ENCODE measurements around the gene PGPEP1.

PGPEP1 gene

GRCh38 chr19:18388100-18388959 lies 47.9 kb downstream of the PGPEP1 start:
- peak; percentile 94 for DNase-seq (ENCODE audit: extremely low spot score)
- no peak for TF ChIP-seq BHLHE40 (IDR thresholded peaks at IDR 0.05; ENCODE audit: borderline replicate concordance)
- TF ChIP-seq L3MBTL2 (conservative IDR thresholded peaks at IDR 0.05) = peak; percentile 77
- TF ChIP-seq FOXK2 (IDR thresholded peaks at IDR 0.05) = no peak
- TF ChIP-seq ARNT (IDR thresholded peaks at IDR 0.05) = no peak
- no peak for TF ChIP-seq ELF4 (IDR thresholded peaks at IDR 0.05)
- ChIA-PET POLR2A (interaction anchor here (0.6 to 1.1 kb wide), 2 partner anchors 14 to 144 kb away, joined by 3 to 4 read pairs; no protein-coding TSS in a partner anchor), CTCF (interaction anchor here (0.6 to 2.4 kb wide), 13 partner anchors 9 to 129 kb away, joined by 3 to 11 read pairs (median 4); partner anchors contain the start of gene LRRC25)

GRCh38 chr19:18388960-18389725 lies 48.7 kb downstream of the PGPEP1 start:
- ChIA-PET POLR2A (no interaction called here), CTCF (interaction anchor here (0.8 to 2.4 kb wide), 10 partner anchors 9 to 61 kb away, joined by 3 to 11 read pairs (median 4); partner anchors contain the start of genes LRRC25 and SSBP4)
- no peak for DNase-seq (ENCODE audit: extremely low spot score)
- TF ChIP-seq FOXK2 (IDR thresholded peaks at IDR 0.05) (no peak), CTBP1 (IDR thresholded peaks at IDR 0.05; ENCODE audit: borderline replicate concordance) (no peak), PKNOX1 (IDR thresholded peaks at IDR 0.05) (no peak), FOXA1 (IDR thresholded peaks at IDR 0.05) (no peak), SP1 (IDR thresholded peaks at IDR 0.05) (no peak), ZNF384 (IDR thresholded peaks at IDR 0.05) (no peak)

- TF ChIP-seq FOXA1 (IDR thresholded peaks at IDR 0.05) (no peak), ZNF384 (IDR thresholded peaks at IDR 0.05) (no peak), FOXK2 (IDR thresholded peaks at IDR 0.05) (no peak), BHLHE40 (IDR thresholded peaks at IDR 0.05; ENCODE audit: borderline replicate concordance) (no peak), SP1 (IDR thresholded peaks at IDR 0.05) (no peak), NFRKB (IDR thresholded peaks at IDR 0.05) (no peak), SUZ12 (IDR thresholded peaks at IDR 0.05) (no peak), HDGF (IDR thresholded peaks at IDR 0.05; ENCODE audit: borderline replicate concordance) (no peak), CTBP1 (IDR thresholded peaks at IDR 0.05; ENCODE audit: borderline replicate concordance) (no peak), ELF4 (IDR thresholded peaks at IDR 0.05) (no peak), TARDBP (IDR thresholded peaks at IDR 0.05) (no peak), PKNOX1 (IDR thresholded peaks at IDR 0.05) (no peak), ARNT (IDR thresholded peaks at IDR 0.05) (no peak), FOXM1 (IDR thresholded peaks at IDR 0.05; ENCODE audit: borderline replicate concordance) (no peak), L3MBTL2 (conservative IDR thresholded peaks at IDR 0.05) (no peak), LEF1 (IDR thresholded peaks at IDR 0.05; ENCODE audit: borderline replicate concordance) (no peak)
- CTCF ChIA-PET = interaction anchor here (0.8 to 2.4 kb wide), 5 partner anchors 8 to 30 kb away, joined by 3 to 10 read pairs (median 8); partner anchors contain the start of genes LRRC25 and SSBP4
- POLR2A ChIA-PET = no interaction called here
- no peak for DNase-seq (ENCODE audit: extremely low spot score)
These were observed 49.3 kb downstream of the PGPEP1 start for GRCh38 chr19:18389726-18390064.

- TF ChIP-seq ZNF384 (IDR thresholded peaks at IDR 0.05) (no peak), TARDBP (IDR thresholded peaks at IDR 0.05) (no peak), FOXM1 (IDR thresholded peaks at IDR 0.05; ENCODE audit: borderline replicate concordance) (no peak)
- POLR2A ChIA-PET = interaction anchor here (1.1 kb wide), 1 partner anchor 16 kb away, joined by 4 read pairs; no protein-coding TSS in a partner anchor
- DNase-seq (ENCODE audit: extremely low spot score) = no peak
- CTCF ChIA-PET = interaction anchor here (1.3 to 2.4 kb wide), 2 partner anchors 10 to 29 kb away, joined by 3 to 8 read pairs; partner anchors contain the start of gene SSBP4
These were observed 49.9 kb downstream of the PGPEP1 start for GRCh38 chr19:18390065-18390907.

GRCh38 chr19:18391509-18392075 lies 51.2 kb downstream of the PGPEP1 start:
- POLR2A ChIA-PET = interaction anchor here (0.7 kb wide), 1 partner anchor 110 kb away, joined by 3 read pairs; the partner anchor contains the start of gene JUND

GRCh38 chr19:18392417-18392816 lies 52.0 kb downstream of the PGPEP1 start:
- DNase-seq (ENCODE audit: extremely low spot score) = no peak
- ChIA-PET POLR2A (interaction anchor here (0.9 kb wide), 1 partner anchor 111 kb away, joined by 3 read pairs; the partner anchor contains the start of gene JUND), CTCF (no interaction called here)
- TF ChIP-seq ARNT (IDR thresholded peaks at IDR 0.05) (no peak), LEF1 (IDR thresholded peaks at IDR 0.05; ENCODE audit: borderline replicate concordance) (no peak), SUZ12 (IDR thresholded peaks at IDR 0.05) (no peak)

More at GRCh38 chr19:18391509-18392075, 51.2 kb downstream of the PGPEP1 start:
- TF ChIP-seq ZNF384 (IDR thresholded peaks at IDR 0.05) (no peak), L3MBTL2 (conservative IDR thresholded peaks at IDR 0.05) (no peak), SUZ12 (IDR thresholded peaks at IDR 0.05) (no peak), FOXK2 (IDR thresholded peaks at IDR 0.05) (no peak)
- no peak for DNase-seq (ENCODE audit: extremely low spot score)
- CTCF ChIA-PET = interaction anchor here (0.6 kb wide), 1 partner anchor 37 kb away, joined by 3 read pairs; no protein-coding TSS in a partner anchor

Measured in HEK293T (cell line).